ENCODE data around the gene CNST. TPM values are rescaled to one million over a fixed set of nuclear protein-coding genes. Genes with fewer than 3 reads are reported as not detected.
"Not testable (repeated sequence)": the region's sequence is repeated elsewhere in the genome, so short reads cannot be mapped to it uniquely, and the experiment has no call there.

Gene CNST
- polyA plus RNA-seq, 1 experiment: 21.5 TPM

DNA sequence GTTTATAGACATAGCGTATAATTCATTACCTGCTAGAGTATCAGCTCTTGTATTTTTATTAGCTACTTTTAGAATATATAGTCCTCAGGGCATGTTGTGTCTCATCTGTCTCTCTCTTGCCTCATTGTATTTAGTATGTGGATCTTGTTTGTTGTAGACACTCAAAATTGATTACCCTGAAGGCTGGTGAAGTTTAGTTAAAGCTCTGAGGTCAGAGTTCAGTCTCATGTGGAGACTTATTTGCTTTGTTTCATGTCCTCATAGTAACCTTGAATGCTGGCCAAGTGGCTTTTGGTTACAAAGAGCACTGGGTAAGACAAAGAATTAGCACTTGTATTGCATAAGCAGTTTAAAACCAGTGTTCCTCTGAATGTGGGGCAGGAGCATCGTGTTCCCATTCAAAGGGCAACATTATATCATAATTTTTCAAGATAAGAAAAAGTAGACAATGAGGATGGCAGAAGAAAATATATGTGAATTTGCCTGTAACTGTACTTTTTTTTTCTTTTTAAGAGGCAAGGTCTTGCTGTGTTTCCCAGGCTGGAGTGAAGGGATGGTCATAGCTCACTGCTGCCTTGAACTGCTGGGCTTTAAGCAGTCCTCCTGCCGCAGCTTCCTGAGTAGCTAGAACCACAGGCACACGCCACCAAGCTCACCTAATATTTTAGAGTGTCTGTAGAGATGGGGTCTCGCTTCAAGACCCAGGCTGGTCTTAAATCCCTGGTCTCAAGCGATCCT is 17.4 kb downstream of the CNST start:
- TF ChIP-seq, protein P1, sequence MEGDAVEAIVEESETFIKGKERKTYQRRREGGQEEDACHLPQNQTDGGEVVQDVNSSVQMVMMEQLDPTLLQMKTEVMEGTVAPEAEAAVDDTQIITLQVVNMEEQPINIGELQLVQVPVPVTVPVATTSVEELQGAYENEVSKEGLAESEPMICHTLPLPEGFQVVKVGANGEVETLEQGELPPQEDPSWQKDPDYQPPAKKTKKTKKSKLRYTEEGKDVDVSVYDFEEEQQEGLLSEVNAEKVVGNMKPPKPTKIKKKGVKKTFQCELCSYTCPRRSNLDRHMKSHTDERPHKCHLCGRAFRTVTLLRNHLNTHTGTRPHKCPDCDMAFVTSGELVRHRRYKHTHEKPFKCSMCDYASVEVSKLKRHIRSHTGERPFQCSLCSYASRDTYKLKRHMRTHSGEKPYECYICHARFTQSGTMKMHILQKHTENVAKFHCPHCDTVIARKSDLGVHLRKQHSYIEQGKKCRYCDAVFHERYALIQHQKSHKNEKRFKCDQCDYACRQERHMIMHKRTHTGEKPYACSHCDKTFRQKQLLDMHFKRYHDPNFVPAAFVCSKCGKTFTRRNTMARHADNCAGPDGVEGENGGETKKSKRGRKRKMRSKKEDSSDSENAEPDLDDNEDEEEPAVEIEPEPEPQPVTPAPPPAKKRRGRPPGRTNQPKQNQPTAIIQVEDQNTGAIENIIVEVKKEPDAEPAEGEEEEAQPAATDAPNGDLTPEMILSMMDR (IDR thresholded peaks at IDR 0.05; ENCODE audit: low read depth, low read length): no peak
- no peak overlapping the region for H3K4me3 ChIP-seq (ENCODE audit: low read depth, low read length)
- no peaks in the 10 kb centered on the region for H3K27me3 ChIP-seq (ENCODE audit: control insufficient read depth, insufficient read depth, low read length)
- CTCF ChIA-PET: no interaction called here
- no peak overlapping the region for H3K27ac ChIP-seq (ENCODE audit: low read depth, low read length)
- no peaks in the 10 kb centered on the region for H3K9me3 ChIP-seq (ENCODE audit: control insufficient read depth, insufficient read depth, low read length)
- POLR2A ChIA-PET: no interaction called here
- DNase-seq (ENCODE audit: low read depth, low spot score): no peak

DNA sequence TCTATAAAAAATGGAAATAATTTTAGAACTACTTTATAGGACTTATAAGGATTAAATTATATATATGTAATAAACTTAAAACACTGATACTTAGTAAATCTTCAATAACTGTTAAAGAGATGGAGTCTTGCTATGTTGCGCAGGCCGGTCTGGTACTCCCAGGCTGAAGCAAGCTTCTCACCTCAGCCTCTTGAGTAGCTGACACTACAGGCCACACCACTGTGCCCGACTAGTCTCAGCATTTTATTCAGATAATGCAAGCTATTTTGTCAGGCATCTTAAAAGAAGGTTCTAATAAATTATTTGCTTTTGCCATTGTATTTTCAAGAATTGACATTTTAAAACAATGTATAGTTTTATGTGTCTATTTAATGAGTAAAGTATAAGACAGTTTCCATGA is 20.8 kb downstream of the CNST start:
- ChIA-PET POLR2A (no interaction called here), CTCF (interaction anchor here (0.6 to 1.5 kb wide), 2 partner anchors 89 to 102 kb away, joined by 3 to 4 read pairs; no protein-coding TSS in a partner anchor)
- H3K27me3 ChIP-seq (ENCODE audit: control insufficient read depth, insufficient read depth, low read length): no peaks in the 10 kb centered on the region
- peak overlapping the region; percentile 42 for H3K27ac ChIP-seq (ENCODE audit: low read depth, low read length)
- peaks cover 4% of the 10 kb centered on the region for H3K9me3 ChIP-seq (ENCODE audit: control insufficient read depth, insufficient read depth, low read length)
- no peak overlapping the region for H3K4me3 ChIP-seq (ENCODE audit: low read depth, low read length)
- DNase-seq (ENCODE audit: low read depth, low spot score): no peak
- TF ChIP-seq, protein P1 (IDR thresholded peaks at IDR 0.05; ENCODE audit: low read depth, low read length): no peak

DNA sequence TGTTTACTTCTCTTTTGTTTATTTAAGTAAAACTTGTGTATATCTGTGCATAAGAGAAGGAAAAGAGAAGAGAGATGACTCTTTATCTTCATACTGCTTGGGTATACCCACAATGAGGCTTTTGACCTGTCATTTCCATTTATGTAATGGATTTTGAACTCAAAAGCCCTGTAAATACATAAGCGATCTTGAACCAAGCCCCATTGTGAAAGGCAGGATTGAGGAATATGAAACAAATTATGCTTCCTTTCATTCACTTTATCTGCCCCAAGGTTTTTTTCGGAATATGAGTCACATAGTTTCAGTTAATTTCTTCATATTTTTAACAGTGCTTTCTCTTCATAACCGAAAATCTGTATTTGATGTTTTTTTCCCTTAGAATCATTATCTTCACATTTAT is 21.4 kb downstream of the CNST start:
- no peaks in the 10 kb centered on the region for H3K27me3 ChIP-seq (ENCODE audit: control insufficient read depth, insufficient read depth, low read length)
- TF ChIP-seq, protein P1 (IDR thresholded peaks at IDR 0.05; ENCODE audit: low read depth, low read length): no peak
- no peak overlapping the region for H3K4me3 ChIP-seq (ENCODE audit: low read depth, low read length)
- POLR2A ChIA-PET: no interaction called here
- CTCF ChIA-PET: interaction anchor here (1.5 kb wide), 1 partner anchor 102 kb away, joined by 4 read pairs; no protein-coding TSS in a partner anchor
- H3K27ac ChIP-seq (ENCODE audit: low read depth, low read length): no peak overlapping the region
- H3K9me3 ChIP-seq (ENCODE audit: control insufficient read depth, insufficient read depth, low read length): peaks cover 4% of the 10 kb centered on the region
- DNase-seq (ENCODE audit: low read depth, low spot score): no peak

DNA sequence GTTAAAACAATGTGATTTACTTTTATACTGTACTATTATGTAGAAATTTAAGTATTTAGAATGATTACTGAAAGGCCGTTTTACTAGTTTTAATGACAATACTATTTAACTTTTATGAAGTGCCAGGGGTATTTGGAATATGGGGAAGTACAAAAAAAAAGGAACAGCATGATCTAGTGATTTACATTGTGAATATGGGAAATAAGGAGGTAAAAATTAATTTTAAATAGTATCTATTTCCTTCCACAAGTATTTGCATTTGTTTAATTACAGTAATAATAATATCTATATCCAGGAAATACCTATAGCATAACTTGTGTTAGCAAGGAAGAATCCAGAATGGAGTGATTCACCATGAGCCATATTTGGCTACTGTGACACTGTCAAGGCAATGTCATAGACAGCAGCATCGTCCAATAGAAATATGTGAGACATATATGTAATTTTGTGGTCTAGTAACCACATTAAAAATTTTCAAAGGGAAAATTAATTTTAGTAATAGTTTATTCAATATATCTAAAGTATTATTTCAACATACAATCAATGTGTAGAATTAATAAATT is 22.0 kb downstream of the CNST start:
- Histone ChIP-seq H3K4me3 (ENCODE audit: low read depth, low read length) (no peak overlapping the region), H3K27ac (ENCODE audit: low read depth, low read length) (no peak overlapping the region), H3K9me3 (ENCODE audit: control insufficient read depth, insufficient read depth, low read length) (peaks cover 4% of the 10 kb centered on the region), H3K27me3 (ENCODE audit: control insufficient read depth, insufficient read depth, low read length) (no peaks in the 10 kb centered on the region)
- CTCF ChIA-PET: no interaction called here
- POLR2A ChIA-PET: no interaction called here
- no peak for DNase-seq (ENCODE audit: low read depth, low spot score)
- TF ChIP-seq, protein P1 (IDR thresholded peaks at IDR 0.05; ENCODE audit: low read depth, low read length): no peak

DNA sequence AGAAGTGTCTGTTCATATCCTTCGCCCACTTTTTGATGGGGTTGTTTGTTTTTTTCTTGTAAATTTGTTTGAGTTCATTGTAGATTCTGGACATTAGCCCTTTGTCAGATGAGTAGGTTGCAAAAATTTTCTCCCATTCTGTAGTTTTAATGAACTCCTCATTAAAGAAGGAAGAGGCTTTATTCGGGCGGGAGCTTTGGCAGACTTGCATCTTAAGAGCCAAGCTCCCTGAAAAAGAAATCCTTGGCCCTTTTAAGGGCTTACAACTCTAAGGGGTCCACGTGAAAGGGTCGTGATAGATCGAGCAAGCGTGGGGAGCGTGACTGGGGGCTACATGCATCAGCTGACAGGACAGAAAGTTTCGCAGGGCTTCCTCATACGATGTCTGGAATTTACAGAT is 23.7 kb downstream of the CNST start:
- DNase-seq (ENCODE audit: low read depth, low spot score); H3K27ac ChIP-seq (ENCODE audit: low read depth, low read length); H3K4me3 ChIP-seq (ENCODE audit: low read depth, low read length); H3K9me3 ChIP-seq (ENCODE audit: control insufficient read depth, insufficient read depth, low read length); POLR2A ChIA-PET; H3K27me3 ChIP-seq (ENCODE audit: control insufficient read depth, insufficient read depth, low read length); CTCF ChIA-PET: not testable (repeated sequence)
